ENCODE data around the gene IRF4.

GRCh38 chr6:455835-456234 lies 64.3 kb downstream of the IRF4 start:
- no peak for TF ChIP-seq POLR2A (IDR thresholded peaks at IDR 0.05; ENCODE audit: low read length)
- TF ChIP-seq GATA1 (IDR thresholded peaks at IDR 0.05; ENCODE audit: low read depth, low read length) = no peak
